Endothelial cell of umbilical vein (primary cell): ENCODE data around the gene HEATR5B. TPM values are rescaled to one million over a fixed set of nuclear protein-coding genes. Genes with fewer than 3 reads are reported as not detected.

ENCODE experiments used
- BruUV-seq: library from RNA; stranded (reverse); fragments of 400-500 nt; replicated peaks from 2 replicates; lab custom pipeline; 2021; lab: Mats Ljungman, UMichigan
- CTCF ChIA-PET: fragments of 300-600, 350-600 bp; sonication (Branson Sonifier 250); formaldehyde crosslinking; loops from one replicate; lab custom pipeline; 2021; ENCODE audit warnings: antibody characterized with exemption, inconsistent platforms; lab: Charles Lee
- POLR2A ChIA-PET: fragments of 300-600, 350-600 bp; sonication (Branson Sonifier 250); formaldehyde crosslinking; loops from one replicate; lab custom pipeline; 2021; ENCODE audit warnings: antibody characterized with exemption, inconsistent platforms; lab: Charles Lee
- DNase-seq: peaks from one replicate; pipeline ENCODE4 v3.0.0-alpha.2; 2011; ENCODE audit warnings: low read depth, low spot score
- FAIRE-seq: peaks from 2 replicates; lab custom pipeline; 2011; peaks lifted over from hg19 to GRCh38; lab: Jason Lieb, UNC
- H2AFZ ChIP-seq: 2 replicates; pipeline ENCODE4 v1.6.0; 2012; ENCODE audit warnings: low read depth, low read length, control low read depth, inconsistent platforms
- H3K27ac ChIP-seq: 2 replicates; pipeline ENCODE4 v1.5.1; 2011; ENCODE audit warnings: low read depth, mild to moderate bottlenecking, control low read depth, low read length, moderate library complexity; ENCODE audit not compliant: insufficient read depth
- H3K27me3 ChIP-seq, 2 experiments: 2 replicates each; pipeline versions ENCODE4 v1.6.0 to v1.6.1; 2011; ENCODE audit warnings: low read length in 2 of 2, mixed read lengths in 1 of 2; ENCODE audit not compliant: control insufficient read depth in 2 of 2, insufficient read depth in 2 of 2
- H3K36me3 ChIP-seq, 2 experiments: 2 replicates in 1 of 2; 3 replicates in 1 of 2; pipeline ENCODE4 v1.5.1; 2011; ENCODE audit warnings: low read length in 2 of 2, mild to moderate bottlenecking in 1 of 2, moderate library complexity in 1 of 2; ENCODE audit not compliant: control insufficient read depth in 2 of 2, insufficient read depth in 2 of 2; ENCODE audit errors: extremely low read depth in 1 of 2
- H3K4me1 ChIP-seq: 3 replicates; pipeline ENCODE4 v1.5.1; 2011; ENCODE audit warnings: mild to moderate bottlenecking, low read length; ENCODE audit not compliant: control insufficient read depth, insufficient read depth; ENCODE audit errors: extremely low read depth
- H3K4me2 ChIP-seq: 2 replicates; pipeline ENCODE4 v1.6.1; 2011; ENCODE audit warnings: low read length, control low read depth, mixed read lengths; ENCODE audit not compliant: insufficient read depth
- H3K4me3 ChIP-seq, 3 experiments: fragments of 200-600 bp in 1 of 3; sonication (generic), shearing (Covaris generic) in 1 of 3; replicated peaks in 1 of 3; 2 replicates each; pipeline ENCODE4 v1.5.1; 2011 to 2016; ENCODE audit warnings: control low read depth in 3 of 3, low read length in 3 of 3, mild to moderate bottlenecking in 2 of 3, inconsistent platforms in 1 of 3, low read depth in 1 of 3, moderate library complexity in 1 of 3; ENCODE audit not compliant: insufficient read depth in 1 of 3
- H3K79me2 ChIP-seq: 2 replicates; pipeline ENCODE4 v1.6.0; 2012; ENCODE audit warnings: low read length, inconsistent platforms; ENCODE audit not compliant: control insufficient read depth, insufficient read depth
- H3K9ac ChIP-seq: replicated peaks from 2 replicates; pipeline ENCODE3; 2011; ENCODE audit warnings: low read length, control low read depth; ENCODE audit not compliant: insufficient read depth; ENCODE audit errors: extremely low read depth
- H3K9me1 ChIP-seq: replicated peaks from 3 replicates; pipeline ENCODE4 v1.6.0; 2011; ENCODE audit warnings: mild to moderate bottlenecking, low read length; ENCODE audit not compliant: control insufficient read depth, insufficient read depth; ENCODE audit errors: extremely low read depth
- H3K9me3 ChIP-seq: replicated peaks from 2 replicates; pipeline ENCODE4 v1.5.1; 2012; ENCODE audit warnings: low read length, inconsistent platforms; ENCODE audit not compliant: control insufficient read depth, insufficient read depth
- H4K20me1 ChIP-seq: replicated peaks from 2 replicates; pipeline ENCODE3; 2011; ENCODE audit warnings: mild to moderate bottlenecking, low read length; ENCODE audit not compliant: control insufficient read depth, insufficient read depth; ENCODE audit errors: extremely low read depth
- EZH2 ChIP-seq: IDR thresholded peaks from 2 replicates; pipeline ENCODE4 v1.6.1; 2012; ENCODE audit warnings: borderline replicate concordance, low read depth, mild to moderate bottlenecking, moderate library complexity, low read length, inconsistent platforms; ENCODE audit not compliant: severe bottlenecking
- GATA2 ChIP-seq: IDR thresholded peaks from 2 replicates; pipeline ENCODE4 v1.7.0; 2011; ENCODE audit warnings: low read depth, mild to moderate bottlenecking, moderate library complexity, mixed read lengths, low read length; ENCODE audit not compliant: insufficient read length, insufficient read depth
- JUN ChIP-seq: IDR thresholded peaks from 2 replicates; pipeline ENCODE4 v1.6.1; 2011; ENCODE audit warnings: borderline replicate concordance, low read depth; ENCODE audit not compliant: insufficient read length, insufficient read depth
- POLR2A ChIP-seq: IDR thresholded peaks from 2 replicates; pipeline ENCODE4 v1.6.1; 2012; ENCODE audit warnings: low read depth, mild to moderate bottlenecking, control low read depth, low read length
- POLR2AphosphoS5 ChIP-seq: IDR thresholded peaks from 2 replicates; pipeline ENCODE4 v1.6.1; 2012; ENCODE audit warnings: low read depth, mild to moderate bottlenecking, control low read depth, low read length, moderate library complexity; ENCODE audit not compliant: insufficient read depth
- dilution Hi-C: fragments of 300-500 bp; cut with MboI; formaldehyde crosslinking; loops from one replicate; pipeline ENCODE4 v1.15.0; 2019; ENCODE audit warnings: low sequenced_read_pairs; ENCODE audit not compliant: extremely low pct_ligation_motif_present
- intact Hi-C: fragments of 100-400 bp; cut with micrococcal nuclease; formaldehyde crosslinking; loops from one replicate; pipeline ENCODE4 v1.10.0; 2022
- polyA plus RNA-seq, 4 experiments: library from polyadenylated mRNA; depleted of rRNA in 3 of 4; stranded (reverse) in 3 of 4; unstranded in 1 of 4; fragments of >200 nt; gene quantifications; 2 replicates each; pipeline versions ENCODE4 v1.2.1 to v1.2.3, GENCODE V29; 2011 to 2012; ENCODE audit warnings: missing spikeins in 1 of 4
- total RNA-seq: library from RNA; stranded (reverse); gene quantifications from 2 replicates; pipeline ENCODE4 v1.2.3, GENCODE V29; 2021

The HEATR5B gene
- total and polyA plus RNA-seq, 2 donors (not counting 3 experiments of a cell fraction or from before 2014, with no cell fraction given), result 16.1 to 22.5 TPM

DNA sequence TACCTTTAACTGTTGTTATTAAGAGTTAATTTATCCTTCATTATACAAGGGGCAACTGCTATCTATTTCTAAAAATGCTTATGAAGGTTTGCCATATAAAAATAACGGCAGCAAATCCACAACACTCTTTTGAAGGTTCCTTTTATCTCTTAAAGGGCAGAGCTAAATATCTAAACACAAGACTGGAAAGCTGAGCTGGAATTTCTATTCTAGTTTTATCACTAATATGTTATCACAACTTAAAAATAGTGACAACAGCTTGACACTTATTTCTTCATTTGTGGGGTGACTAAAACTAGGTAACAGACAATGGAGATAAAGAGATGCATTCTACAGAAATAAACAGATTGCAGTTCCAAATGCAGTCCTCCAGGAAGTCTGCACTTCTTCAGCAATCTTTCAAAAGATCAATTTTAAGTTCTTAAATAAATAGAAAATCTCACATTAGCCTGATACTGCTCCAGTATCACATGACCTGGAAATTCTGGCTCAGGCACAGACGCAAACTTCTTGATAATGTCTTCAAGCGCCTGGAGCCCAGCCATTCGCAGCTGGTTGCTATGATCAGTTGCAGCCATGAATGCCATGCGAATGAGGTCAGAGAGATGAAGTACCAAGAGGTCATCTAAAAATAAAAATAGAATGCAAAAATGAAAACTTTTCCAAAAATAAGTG, 63.8 kb downstream of the HEATR5B start:
- intact Hi-C loops (no loop called here), dilution Hi-C loops (no loop called here)
- CTCF ChIA-PET, result no interaction called here
- peak; percentile 61 for TF ChIP-seq JUN
- TF ChIP-seq EZH2, result no peak
- Histone ChIP-seq H3K9ac (no peak overlapping the region), H3K4me3 (no peak overlapping the region), H4K20me1 (no peaks in the 10 kb centered on the region), H3K36me3 (peaks cover 0 to 10% of the 10 kb centered on the region in 2 experiments), H3K9me3 (no peaks in the 10 kb centered on the region), H3K79me2 (no peaks in the 10 kb centered on the region), H3K27ac (peak overlapping the region; percentile 10), H3K4me1 (peaks cover 8% of the 10 kb centered on the region), H3K9me1 (no peaks in the 10 kb centered on the region), H3K27me3 (no peaks in the 10 kb centered on the region), H3K4me2 (no peak overlapping the region), H2AFZ (no peak overlapping the region)
- POLR2A ChIA-PET, result interaction anchor here (0.6 kb wide), 1 partner anchor 124 kb away, joined by 4 read pairs; no protein-coding TSS in a partner anchor
- FAIRE-seq, result peak; percentile 38
- peak; percentile 77 for DNase-seq
- no TSS peak for BruUV-seq

DNA sequence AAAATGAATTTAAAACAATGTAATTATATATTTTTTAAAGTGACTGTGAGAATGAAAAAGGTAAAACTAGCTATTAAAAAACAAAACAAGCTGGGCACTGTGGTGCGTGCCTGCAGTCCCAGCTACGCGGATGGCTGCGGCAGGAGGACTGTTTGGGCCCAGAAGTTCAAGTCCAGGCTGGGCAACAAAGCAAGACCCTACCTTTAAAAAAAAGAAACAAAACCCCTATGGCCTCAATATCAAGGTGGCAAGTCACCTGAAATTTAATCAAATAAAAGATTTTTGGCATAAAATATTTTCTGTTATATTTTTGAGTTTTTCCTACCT, 70.9 kb downstream of the HEATR5B start:
- no peaks in the 10 kb centered on the region for H3K9me3 ChIP-seq
- no peak overlapping the region for H3K4me2 ChIP-seq
- CTCF ChIA-PET, result interaction anchor here (1.0 kb wide), 1 partner anchor 228 kb away, joined by 3 read pairs; no protein-coding TSS in a partner anchor
- DNase-seq, result no peak
- intact Hi-C loops, result no loop called here
- no peaks in the 10 kb centered on the region for H3K27me3 ChIP-seq
- no peaks in the 10 kb centered on the region for H3K4me1 ChIP-seq
- dilution Hi-C loops, result no loop called here
- FAIRE-seq, result no peak
- POLR2A ChIA-PET, result interaction anchor here (0.6 kb wide), 1 partner anchor 26 kb away, joined by 3 read pairs; no protein-coding TSS in a partner anchor
- no peak overlapping the region for H3K9ac ChIP-seq
- no peak overlapping the region for H2AFZ ChIP-seq
- TF ChIP-seq POLR2A (no peak), POLR2AphosphoS5 (no peak), GATA2 (no peak), JUN (no peak)
- no peaks in the 10 kb centered on the region for H3K9me1 ChIP-seq
- no peaks in the 10 kb centered on the region for H4K20me1 ChIP-seq
- H3K36me3 ChIP-seq, result peaks cover 2 to 4% of the 10 kb centered on the region in 2 experiments
- H3K4me3 ChIP-seq, result no peak overlapping the region
- BruUV-seq, result no TSS peak
- no peak overlapping the region for H3K27ac ChIP-seq
- no peaks in the 10 kb centered on the region for H3K79me2 ChIP-seq
